Measurements from ENCODE around the gene NOL11. TPM values are rescaled to one million over a fixed set of nuclear protein-coding genes. Genes with fewer than 3 reads are reported as not detected.
"Not testable (repeated sequence)": the region's sequence is repeated elsewhere in the genome, so short reads cannot be mapped to it uniquely, and the experiment has no call there.

Gene NOL11
- total RNA-seq, 1 experiment from 2014 or later = 94.9 TPM

GRCh38 chr17:67693811-67694210 lies 23.9 kb upstream of the NOL11 start:
- Histone ChIP-seq H3K27me3 (ENCODE audit: control insufficient read depth, insufficient read depth, low read length) (no peaks in the 10 kb centered on the region), H3K4me3 (ENCODE audit: insufficient read depth, low read depth, low read length) (no peak overlapping the region), H3K36me3 (replicated peaks; ENCODE audit: control insufficient read depth, insufficient read depth, low read length) (no peaks in the 10 kb centered on the region; the same call in 1 of the 2 replicates)
- DNase-seq = no peak

- H3K27me3 ChIP-seq (ENCODE audit: control insufficient read depth, insufficient read depth, low read length) = no peaks in the 10 kb centered on the region
- no peak for DNase-seq
- H3K4me3 ChIP-seq (ENCODE audit: insufficient read depth, low read depth, low read length) = no peak overlapping the region
- H3K36me3 ChIP-seq (replicated peaks; ENCODE audit: control insufficient read depth, insufficient read depth, low read length) = no peaks in the 10 kb centered on the region; the same call in 1 of the 2 replicates
These were observed 21.4 kb upstream of the NOL11 start for GRCh38 chr17:67696347-67696746.

GRCh38 chr17:67696853-67697498 lies 20.8 kb upstream of the NOL11 start:
- Histone ChIP-seq H3K4me3 (ENCODE audit: insufficient read depth, low read depth, low read length) (no peak overlapping the region), H3K36me3 (replicated peaks; ENCODE audit: control insufficient read depth, insufficient read depth, low read length) (no peaks in the 10 kb centered on the region; the same call in 1 of the 2 replicates), H3K27me3 (ENCODE audit: control insufficient read depth, insufficient read depth, low read length) (no peaks in the 10 kb centered on the region)
- DNase-seq = no peak

- Histone ChIP-seq H3K27me3 (ENCODE audit: control insufficient read depth, insufficient read depth, low read length) (no peaks in the 10 kb centered on the region), H3K4me3 (ENCODE audit: insufficient read depth, low read depth, low read length) (no peak overlapping the region), H3K36me3 (replicated peaks; ENCODE audit: control insufficient read depth, insufficient read depth, low read length) (no peaks in the 10 kb centered on the region)
- no peak for DNase-seq
These were observed 17.6 kb upstream of the NOL11 start for GRCh38 chr17:67700037-67700724.

- DNase-seq = no peak
- Histone ChIP-seq H3K4me3 (ENCODE audit: insufficient read depth, low read depth, low read length) (no peak overlapping the region), H3K27me3 (ENCODE audit: control insufficient read depth, insufficient read depth, low read length) (no peaks in the 10 kb centered on the region), H3K36me3 (replicated peaks; ENCODE audit: control insufficient read depth, insufficient read depth, low read length) (no peaks in the 10 kb centered on the region)
These were observed 17.0 kb upstream of the NOL11 start for GRCh38 chr17:67700725-67701119.

- H3K4me3 ChIP-seq (ENCODE audit: insufficient read depth, low read depth, low read length); H3K27me3 ChIP-seq (ENCODE audit: control insufficient read depth, insufficient read depth, low read length); H3K36me3 ChIP-seq (replicated peaks; ENCODE audit: control insufficient read depth, insufficient read depth, low read length); DNase-seq: not testable (repeated sequence)
These were observed 14.9 kb upstream of the NOL11 start for GRCh38 chr17:67702861-67703260.

- no peak for DNase-seq
These were observed 10.3 kb upstream of the NOL11 start for GRCh38 chr17:67707442-67707841.

GRCh38 chr17:67708378-67708777 lies 9.4 kb upstream of the NOL11 start:
- H3K27me3 ChIP-seq (ENCODE audit: control insufficient read depth, insufficient read depth, low read length) = no peaks in the 10 kb centered on the region
- H3K36me3 ChIP-seq (replicated peaks; ENCODE audit: control insufficient read depth, insufficient read depth, low read length) = no peaks in the 10 kb centered on the region
- H3K4me3 ChIP-seq (ENCODE audit: insufficient read depth, low read depth, low read length) = no peak overlapping the region
- DNase-seq = no peak

More at GRCh38 chr17:67707442-67707841, 10.3 kb upstream of the NOL11 start:
- Histone ChIP-seq H3K4me3 (ENCODE audit: insufficient read depth, low read depth, low read length) (no peak overlapping the region), H3K36me3 (replicated peaks; ENCODE audit: control insufficient read depth, insufficient read depth, low read length) (no peaks in the 10 kb centered on the region), H3K27me3 (ENCODE audit: control insufficient read depth, insufficient read depth, low read length) (no peaks in the 10 kb centered on the region)

- H3K27me3 ChIP-seq (ENCODE audit: control insufficient read depth, insufficient read depth, low read length) = no peaks in the 10 kb centered on the region
- no peak overlapping the region for H3K4me3 ChIP-seq (ENCODE audit: insufficient read depth, low read depth, low read length)
- H3K36me3 ChIP-seq (replicated peaks; ENCODE audit: control insufficient read depth, insufficient read depth, low read length) = no peaks in the 10 kb centered on the region
- DNase-seq = no peak
These were observed 5.8 kb upstream of the NOL11 start for GRCh38 chr17:67711916-67712315.

GRCh38 chr17:67712375-67712774 lies 5.4 kb upstream of the NOL11 start:
- H3K36me3 ChIP-seq (replicated peaks; ENCODE audit: control insufficient read depth, insufficient read depth, low read length) = no peaks in the 10 kb centered on the region
- no peak overlapping the region for H3K4me3 ChIP-seq (ENCODE audit: insufficient read depth, low read depth, low read length)
- DNase-seq = no peak
- H3K27me3 ChIP-seq (ENCODE audit: control insufficient read depth, insufficient read depth, low read length) = no peaks in the 10 kb centered on the region

- Histone ChIP-seq H3K27me3 (ENCODE audit: control insufficient read depth, insufficient read depth, low read length) (no peaks in the 10 kb centered on the region), H3K4me3 (ENCODE audit: insufficient read depth, low read depth, low read length) (no peak overlapping the region), H3K36me3 (replicated peaks; ENCODE audit: control insufficient read depth, insufficient read depth, low read length) (no peaks in the 10 kb centered on the region)
- DNase-seq = no peak
These were observed 4.6 kb upstream of the NOL11 start for GRCh38 chr17:67713169-67713568.

GRCh38 chr17:67716405-67716798 lies 1.3 kb upstream of the NOL11 start:
- Histone ChIP-seq H3K36me3 (replicated peaks; ENCODE audit: control insufficient read depth, insufficient read depth, low read length) (peaks cover 9% of the 10 kb centered on the region), H3K27me3 (ENCODE audit: control insufficient read depth, insufficient read depth, low read length) (no peaks in the 10 kb centered on the region), H3K4me3 (ENCODE audit: insufficient read depth, low read depth, low read length) (no peak overlapping the region)
- no peak for DNase-seq

- Histone ChIP-seq H3K36me3 (replicated peaks; ENCODE audit: control insufficient read depth, insufficient read depth, low read length) (peaks cover 17% of the 10 kb centered on the region), H3K27me3 (ENCODE audit: control insufficient read depth, insufficient read depth, low read length) (no peaks in the 10 kb centered on the region), H3K4me3 (ENCODE audit: insufficient read depth, low read depth, low read length) (peak overlapping the region; percentile 52)
- no peak for DNase-seq
These were observed 528 bp upstream of the NOL11 start for GRCh38 chr17:67717192-67717623.

- DNase-seq = peak; percentile 52
- Histone ChIP-seq H3K36me3 (replicated peaks; ENCODE audit: control insufficient read depth, insufficient read depth, low read length) (peaks cover 20% of the 10 kb centered on the region), H3K4me3 (ENCODE audit: insufficient read depth, low read depth, low read length) (peak overlapping the region; percentile 97), H3K27me3 (ENCODE audit: control insufficient read depth, insufficient read depth, low read length) (no peaks in the 10 kb centered on the region)
These were observed 697 bp downstream of the NOL11 start for GRCh38 chr17:67718325-67718941.

GRCh38 chr17:67725373-67725791 lies 7.6 kb downstream of the NOL11 start:
- no peak for DNase-seq
- H3K36me3 ChIP-seq (replicated peaks; ENCODE audit: control insufficient read depth, insufficient read depth, low read length) = peaks cover 41% of the 10 kb centered on the region
- no peak overlapping the region for H3K4me3 ChIP-seq (ENCODE audit: insufficient read depth, low read depth, low read length)

More at GRCh38 chr17:67725373-67725791, 7.6 kb downstream of the NOL11 start:
- H3K27me3 ChIP-seq (ENCODE audit: control insufficient read depth, insufficient read depth, low read length) = no peaks in the 10 kb centered on the region
